ENCODE measurements around the gene SNX15.
A peak's percentile ranks its signal among the peaks of the same experiment; 100 is the strongest.
"Not testable (repeated sequence)": the region's sequence is repeated elsewhere in the genome, so short reads cannot be mapped to it uniquely, and the experiment has no call there.

SNX15 gene

GRCh38 chr11:65027213-65028067 is at the start of gene SNX15:
Gene SNX15, plus strand, starts transcription at chr11:65027439. Its CDS starts 99 bp downstream, at chr11:65027538.
- no peak for TF ChIP-seq ZNF274 (IDR thresholded peaks at IDR 0.05; ENCODE audit: low read depth, low read length)
- peak; percentile 80 for TF ChIP-seq SUZ12 (IDR thresholded peaks at IDR 0.05; ENCODE audit: extremely low read depth, insufficient read depth, insufficient read length)
- peak; percentile 96 for DNase-seq (ENCODE audit: low read depth, low spot score)
- Histone ChIP-seq H3K4me3 (ENCODE audit: insufficient read length, low read depth) (peak within 1 kb of the TSS; percentile 71), H3K27me3 (ENCODE audit: insufficient read depth, insufficient read length) (no peaks in the 10 kb centered on the region), H3K9me3 (ENCODE audit: insufficient read depth, low read length) (no peaks in the 10 kb centered on the region), H3K36me3 (ENCODE audit: insufficient read depth, insufficient read length, low read length) (peaks cover 10% of the 10 kb centered on the region), H3K9ac (ENCODE audit: insufficient read length, low read depth) (peak within 1 kb of the TSS; percentile 83), H3K4me1 (ENCODE audit: insufficient read depth, insufficient read length) (no peaks in the 10 kb centered on the region)

GRCh38 chr11:64983339-64983738 is 43.9 kb upstream of the SNX15 start:
- not testable (repeated sequence) for H3K27me3 ChIP-seq (ENCODE audit: insufficient read depth, insufficient read length); H3K9me3 ChIP-seq (ENCODE audit: insufficient read depth, low read length); H3K4me1 ChIP-seq (ENCODE audit: insufficient read depth, insufficient read length); DNase-seq (ENCODE audit: low read depth, low spot score); H3K36me3 ChIP-seq (ENCODE audit: insufficient read depth, insufficient read length, low read length); H3K4me3 ChIP-seq (ENCODE audit: insufficient read length, low read depth); H3K9ac ChIP-seq (ENCODE audit: insufficient read length, low read depth)

GRCh38 chr11:64987998-64988854 is 39.0 kb upstream of the SNX15 start:
- TF ChIP-seq ZNF274 (IDR thresholded peaks at IDR 0.05; ENCODE audit: low read depth, low read length) (no peak), YY1 (IDR thresholded peaks at IDR 0.05; ENCODE audit: insufficient read depth, insufficient read length) (no peak), SUZ12 (IDR thresholded peaks at IDR 0.05; ENCODE audit: extremely low read depth, insufficient read depth, insufficient read length) (no peak)
- Histone ChIP-seq H3K4me3 (ENCODE audit: insufficient read length, low read depth) (no peak overlapping the region), H3K4me1 (ENCODE audit: insufficient read depth, insufficient read length) (peaks cover 3% of the 10 kb centered on the region), H3K27me3 (ENCODE audit: insufficient read depth, insufficient read length) (no peaks in the 10 kb centered on the region), H3K9me3 (ENCODE audit: insufficient read depth, low read length) (no peaks in the 10 kb centered on the region), H3K9ac (ENCODE audit: insufficient read length, low read depth) (no peak overlapping the region), H3K36me3 (ENCODE audit: insufficient read depth, insufficient read length, low read length) (no peaks in the 10 kb centered on the region)
- no peak for DNase-seq (ENCODE audit: low read depth, low spot score)

GRCh38 chr11:64989416-64989815 is 37.8 kb upstream of the SNX15 start:
- no peak for DNase-seq (ENCODE audit: low read depth, low spot score)
- Histone ChIP-seq H3K36me3 (ENCODE audit: insufficient read depth, insufficient read length, low read length) (no peaks in the 10 kb centered on the region), H3K9me3 (ENCODE audit: insufficient read depth, low read length) (no peaks in the 10 kb centered on the region), H3K9ac (ENCODE audit: insufficient read length, low read depth) (no peak overlapping the region), H3K27me3 (ENCODE audit: insufficient read depth, insufficient read length) (no peaks in the 10 kb centered on the region), H3K4me1 (ENCODE audit: insufficient read depth, insufficient read length) (peaks cover 3% of the 10 kb centered on the region), H3K4me3 (ENCODE audit: insufficient read length, low read depth) (no peak overlapping the region)
- no peak for TF ChIP-seq SUZ12 (IDR thresholded peaks at IDR 0.05; ENCODE audit: extremely low read depth, insufficient read depth, insufficient read length)
- no peak for TF ChIP-seq YY1 (IDR thresholded peaks at IDR 0.05; ENCODE audit: insufficient read depth, insufficient read length)
- no peak for TF ChIP-seq ZNF274 (IDR thresholded peaks at IDR 0.05; ENCODE audit: low read depth, low read length)

- no peak for DNase-seq (ENCODE audit: low read depth, low spot score)
- no peak for TF ChIP-seq YY1 (IDR thresholded peaks at IDR 0.05; ENCODE audit: insufficient read depth, insufficient read length)
- TF ChIP-seq ZNF274 (IDR thresholded peaks at IDR 0.05; ENCODE audit: low read depth, low read length): no peak
- TF ChIP-seq SUZ12 (IDR thresholded peaks at IDR 0.05; ENCODE audit: extremely low read depth, insufficient read depth, insufficient read length): no peak
- Histone ChIP-seq H3K9me3 (ENCODE audit: insufficient read depth, low read length) (no peaks in the 10 kb centered on the region), H3K27me3 (ENCODE audit: insufficient read depth, insufficient read length) (no peaks in the 10 kb centered on the region), H3K36me3 (ENCODE audit: insufficient read depth, insufficient read length, low read length) (no peaks in the 10 kb centered on the region), H3K4me3 (ENCODE audit: insufficient read length, low read depth) (no peak overlapping the region), H3K4me1 (ENCODE audit: insufficient read depth, insufficient read length) (peaks cover 3% of the 10 kb centered on the region), H3K9ac (ENCODE audit: insufficient read length, low read depth) (no peak overlapping the region)
Observed at GRCh38 chr11:64990222-64990923, 36.9 kb upstream of the SNX15 start.

- no peak for DNase-seq (ENCODE audit: low read depth, low spot score)
- no peaks in the 10 kb centered on the region for H3K9me3 ChIP-seq (ENCODE audit: insufficient read depth, low read length)
- H3K4me1 ChIP-seq (ENCODE audit: insufficient read depth, insufficient read length): peaks cover 6% of the 10 kb centered on the region
- H3K27me3 ChIP-seq (ENCODE audit: insufficient read depth, insufficient read length): no peaks in the 10 kb centered on the region
- no peak overlapping the region for H3K4me3 ChIP-seq (ENCODE audit: insufficient read length, low read depth)
- no peak for TF ChIP-seq SUZ12 (IDR thresholded peaks at IDR 0.05; ENCODE audit: extremely low read depth, insufficient read depth, insufficient read length)
- TF ChIP-seq YY1 (IDR thresholded peaks at IDR 0.05; ENCODE audit: insufficient read depth, insufficient read length): no peak
- no peak for TF ChIP-seq ZNF274 (IDR thresholded peaks at IDR 0.05; ENCODE audit: low read depth, low read length)
- no peaks in the 10 kb centered on the region for H3K36me3 ChIP-seq (ENCODE audit: insufficient read depth, insufficient read length, low read length)
- no peak overlapping the region for H3K9ac ChIP-seq (ENCODE audit: insufficient read length, low read depth)
Observed at GRCh38 chr11:64994318-64994717, 32.9 kb upstream of the SNX15 start.

- Histone ChIP-seq H3K9me3 (ENCODE audit: insufficient read depth, low read length) (no peaks in the 10 kb centered on the region), H3K4me3 (ENCODE audit: insufficient read length, low read depth) (no peak overlapping the region), H3K9ac (ENCODE audit: insufficient read length, low read depth) (peak overlapping the region; percentile 43), H3K36me3 (ENCODE audit: insufficient read depth, insufficient read length, low read length) (no peaks in the 10 kb centered on the region), H3K27me3 (ENCODE audit: insufficient read depth, insufficient read length) (no peaks in the 10 kb centered on the region), H3K4me1 (ENCODE audit: insufficient read depth, insufficient read length) (peaks cover 3% of the 10 kb centered on the region)
- no peak for DNase-seq (ENCODE audit: low read depth, low spot score)
- TF ChIP-seq ZNF274 (IDR thresholded peaks at IDR 0.05; ENCODE audit: low read depth, low read length) (no peak), SUZ12 (IDR thresholded peaks at IDR 0.05; ENCODE audit: extremely low read depth, insufficient read depth, insufficient read length) (no peak), YY1 (IDR thresholded peaks at IDR 0.05; ENCODE audit: insufficient read depth, insufficient read length) (no peak)
Observed at GRCh38 chr11:64996327-64996709, 30.9 kb upstream of the SNX15 start.
